Loucy (cell line): ENCODE results near the gene WDR33.

Experiments used
- EZH2phosphoT487 ChIP-seq: fragments of 200-600 bp; IDR thresholded peaks from 2 replicates; pipeline ENCODE4 v1.6.1; 2018; ENCODE audit warnings: antibody characterized with exemption, mild to moderate bottlenecking, moderate library complexity, borderline replicate concordance
- TF ChIP-seq, protein P1 (sequence below): fragments of 200-600 bp; sonication (generic); conservative IDR thresholded peaks from 2 replicates; pipeline ENCODE4 v1.5.1; 2014; ENCODE audit warnings: mild to moderate bottlenecking, antibody characterized with exemption, low read length

DNA sequence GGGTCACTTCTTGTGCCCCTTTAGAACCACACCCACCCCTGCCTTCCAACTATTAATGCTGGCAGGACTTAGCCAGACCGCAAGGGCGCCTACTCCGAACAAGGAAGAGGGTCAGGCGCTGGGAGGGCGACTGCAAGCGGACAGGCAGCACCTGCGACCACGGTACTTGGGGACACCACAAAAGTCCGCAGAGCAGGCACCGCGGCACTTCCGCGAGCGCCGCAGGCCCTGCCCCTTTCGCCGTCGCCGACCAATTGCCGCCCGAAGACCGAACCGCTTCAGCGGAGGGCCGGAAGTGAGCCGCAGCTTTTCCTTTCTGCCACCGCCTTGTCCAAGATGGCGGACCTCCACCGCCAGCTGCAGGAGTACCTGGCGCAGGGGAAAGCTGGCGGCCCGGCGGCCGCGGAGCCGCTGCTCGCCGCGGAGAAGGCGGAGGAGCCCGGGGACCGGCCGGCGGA is 109.7 kb downstream of the WDR33 start, which contains the start of gene SFT2D3:
- TF ChIP-seq, protein P1, sequence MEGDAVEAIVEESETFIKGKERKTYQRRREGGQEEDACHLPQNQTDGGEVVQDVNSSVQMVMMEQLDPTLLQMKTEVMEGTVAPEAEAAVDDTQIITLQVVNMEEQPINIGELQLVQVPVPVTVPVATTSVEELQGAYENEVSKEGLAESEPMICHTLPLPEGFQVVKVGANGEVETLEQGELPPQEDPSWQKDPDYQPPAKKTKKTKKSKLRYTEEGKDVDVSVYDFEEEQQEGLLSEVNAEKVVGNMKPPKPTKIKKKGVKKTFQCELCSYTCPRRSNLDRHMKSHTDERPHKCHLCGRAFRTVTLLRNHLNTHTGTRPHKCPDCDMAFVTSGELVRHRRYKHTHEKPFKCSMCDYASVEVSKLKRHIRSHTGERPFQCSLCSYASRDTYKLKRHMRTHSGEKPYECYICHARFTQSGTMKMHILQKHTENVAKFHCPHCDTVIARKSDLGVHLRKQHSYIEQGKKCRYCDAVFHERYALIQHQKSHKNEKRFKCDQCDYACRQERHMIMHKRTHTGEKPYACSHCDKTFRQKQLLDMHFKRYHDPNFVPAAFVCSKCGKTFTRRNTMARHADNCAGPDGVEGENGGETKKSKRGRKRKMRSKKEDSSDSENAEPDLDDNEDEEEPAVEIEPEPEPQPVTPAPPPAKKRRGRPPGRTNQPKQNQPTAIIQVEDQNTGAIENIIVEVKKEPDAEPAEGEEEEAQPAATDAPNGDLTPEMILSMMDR: no peak
- TF ChIP-seq EZH2phosphoT487: no peak
